SK-N-SH treated with all-trans-retinoic acid at 6 μM for 48 hours (cell line): ENCODE measurements around the gene KCNIP1.

ENCODE experiments used
- ATAC-seq: fragments of 200-7000 bp; cut with Tn5 transposase; 3 replicates; pipeline ENCODE4 v1.9.1; 2020; ENCODE audit warnings: mild to moderate bottlenecking, moderate library complexity
- BACH2 ChIP-seq: fragments of 250-450 bp; sonication (Bioruptor Pico); IDR thresholded peaks from 2 replicates; pipeline ENCODE4 v1.9.0; 2021; ENCODE audit warnings: mild to moderate bottlenecking, borderline replicate concordance
- ESRRG ChIP-seq: fragments of 250-450 bp; sonication (Bioruptor Pico); IDR thresholded peaks from 2 replicates; pipeline ENCODE4 v1.6.1; 2021; ENCODE audit warnings: mild to moderate bottlenecking
- GLIS3 ChIP-seq: fragments of 250-450 bp; sonication (Bioruptor Pico); IDR thresholded peaks from 2 replicates; pipeline ENCODE4 v1.5.0; 2020; ENCODE audit warnings: mild to moderate bottlenecking, moderate library complexity
- ISL1 ChIP-seq: fragments of 250-450 bp; sonication (Bioruptor Pico); IDR thresholded peaks from 2 replicates; pipeline ENCODE4 v2.1.2; 2022; ENCODE audit warnings: mild to moderate bottlenecking, moderate library complexity
- PATZ1 ChIP-seq: fragments of 250-450 bp; sonication (Bioruptor Pico); IDR thresholded peaks from 2 replicates; pipeline ENCODE4 v1.8.0; 2020; ENCODE audit warnings: mild to moderate bottlenecking, moderate library complexity, borderline replicate concordance
- PPARA ChIP-seq: fragments of 250-450 bp; sonication (Bioruptor Pico); IDR thresholded peaks from 2 replicates; pipeline ENCODE4 v1.5.0; 2020; ENCODE audit warnings: mild to moderate bottlenecking, borderline replicate concordance
- RARB ChIP-seq: fragments of 250-450 bp; sonication (Bioruptor Pico); IDR thresholded peaks from 2 replicates; pipeline ENCODE4 v1.8.0; 2021; ENCODE audit warnings: mild to moderate bottlenecking, moderate library complexity
- SNAI2 ChIP-seq: fragments of 250-450 bp; sonication (Bioruptor Pico); IDR thresholded peaks from 2 replicates; pipeline ENCODE4 v1.5.0; 2020; ENCODE audit warnings: mild to moderate bottlenecking, moderate library complexity
- TCF4 ChIP-seq: fragments of 250-450 bp; sonication (Bioruptor Pico); IDR thresholded peaks from 2 replicates; pipeline ENCODE4 v1.8.0; 2021; ENCODE audit warnings: mild to moderate bottlenecking, moderate library complexity, borderline replicate concordance
- TOX ChIP-seq: fragments of 250-450 bp; sonication (Bioruptor Pico); IDR thresholded peaks from 2 replicates; pipeline ENCODE4 v1.8.0; 2021; ENCODE audit warnings: mild to moderate bottlenecking, moderate library complexity, borderline replicate concordance
- ZC3H10 ChIP-seq: fragments of 250-450 bp; sonication (Bioruptor Pico); IDR thresholded peaks from 2 replicates; pipeline ENCODE4 v1.5.1; 2021; ENCODE audit warnings: mild to moderate bottlenecking, moderate library complexity
- ZFP30 ChIP-seq: fragments of 450-650 bp; formaldehyde crosslinking; IDR thresholded peaks from 2 replicates; pipeline ENCODE4 v1.5.0; 2022; ENCODE audit warnings: mild to moderate bottlenecking, moderate library complexity
- ZNF565 ChIP-seq: fragments of 450-650 bp; formaldehyde crosslinking; conservative IDR thresholded peaks from 2 replicates; pipeline ENCODE4 v1.5.0; 2020; ENCODE audit warnings: low read depth, mild to moderate bottlenecking, moderate library complexity
- ZNF70 ChIP-seq: fragments of 450-650 bp; formaldehyde crosslinking; IDR thresholded peaks from 2 replicates; pipeline ENCODE4 v1.5.0; 2020; ENCODE audit warnings: mild to moderate bottlenecking, moderate library complexity
- ZNF8 ChIP-seq: fragments of 450-650 bp; formaldehyde crosslinking; IDR thresholded peaks from 2 replicates; pipeline ENCODE4 v1.5.0; 2020; ENCODE audit warnings: mild to moderate bottlenecking, moderate library complexity
- TF ChIP-seq, protein P1 (sequence below): fragments of 250-450 bp; sonication (Bioruptor Pico); IDR thresholded peaks from 2 replicates; pipeline ENCODE4 v1.8.0; 2021; ENCODE audit warnings: low read depth, mild to moderate bottlenecking, moderate library complexity, borderline replicate concordance
- TF ChIP-seq, protein P2 (sequence below): fragments of 250-450 bp; sonication (Bioruptor Pico); IDR thresholded peaks from 2 replicates; pipeline ENCODE4 v1.5.1; 2020; ENCODE audit warnings: low read depth, mild to moderate bottlenecking, moderate library complexity
- TF ChIP-seq, protein P3 (sequence below): fragments of 250-450 bp; sonication (Bioruptor Pico); IDR thresholded peaks from 2 replicates; pipeline ENCODE4 v1.5.0; 2020; ENCODE audit warnings: mild to moderate bottlenecking, moderate library complexity

Gene KCNIP1

GRCh38 chr5:170641589-170642031, 137.8 kb downstream of the KCNIP1 start (continued):
- TF ChIP-seq SNAI2 (CRISPR knock-in tag): no peak
- TF ChIP-seq ZNF565 (CRISPR knock-in tag): no peak
- TF ChIP-seq, protein P1, sequence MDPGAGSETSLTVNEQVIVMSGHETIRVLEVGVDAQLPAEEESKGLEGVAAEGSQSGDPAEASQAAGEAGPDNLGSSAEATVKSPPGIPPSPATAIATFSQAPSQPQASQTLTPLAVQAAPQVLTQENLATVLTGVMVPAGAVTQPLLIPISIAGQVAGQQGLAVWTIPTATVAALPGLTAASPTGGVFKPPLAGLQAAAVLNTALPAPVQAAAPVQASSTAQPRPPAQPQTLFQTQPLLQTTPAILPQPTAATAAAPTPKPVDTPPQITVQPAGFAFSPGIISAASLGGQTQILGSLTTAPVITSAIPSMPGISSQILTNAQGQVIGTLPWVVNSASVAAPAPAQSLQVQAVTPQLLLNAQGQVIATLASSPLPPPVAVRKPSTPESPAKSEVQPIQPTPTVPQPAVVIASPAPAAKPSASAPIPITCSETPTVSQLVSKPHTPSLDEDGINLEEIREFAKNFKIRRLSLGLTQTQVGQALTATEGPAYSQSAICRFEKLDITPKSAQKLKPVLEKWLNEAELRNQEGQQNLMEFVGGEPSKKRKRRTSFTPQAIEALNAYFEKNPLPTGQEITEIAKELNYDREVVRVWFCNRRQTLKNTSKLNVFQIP (CRISPR knock-in tag): no peak
- TF ChIP-seq TCF4 (CRISPR knock-in tag): no peak
- TF ChIP-seq TOX (CRISPR knock-in tag): no peak
- no peak for TF ChIP-seq BACH2 (CRISPR knock-in tag)

GRCh38 chr5:170642066-170642735, 138.4 kb downstream of the KCNIP1 start:
- no peak for TF ChIP-seq PATZ1 (CRISPR knock-in tag)
- TF ChIP-seq ISL1 (CRISPR knock-in tag): no peak
- TF ChIP-seq RARB (CRISPR knock-in tag): no peak
- no peak for TF ChIP-seq PPARA (CRISPR knock-in tag)
- no peak for TF ChIP-seq ZFP30 (CRISPR knock-in tag)
- TF ChIP-seq TCF4 (CRISPR knock-in tag): no peak
- TF ChIP-seq GLIS3 (CRISPR knock-in tag): no peak
- TF ChIP-seq, protein P1 (CRISPR knock-in tag): no peak
- ATAC-seq: no peak

DNA sequence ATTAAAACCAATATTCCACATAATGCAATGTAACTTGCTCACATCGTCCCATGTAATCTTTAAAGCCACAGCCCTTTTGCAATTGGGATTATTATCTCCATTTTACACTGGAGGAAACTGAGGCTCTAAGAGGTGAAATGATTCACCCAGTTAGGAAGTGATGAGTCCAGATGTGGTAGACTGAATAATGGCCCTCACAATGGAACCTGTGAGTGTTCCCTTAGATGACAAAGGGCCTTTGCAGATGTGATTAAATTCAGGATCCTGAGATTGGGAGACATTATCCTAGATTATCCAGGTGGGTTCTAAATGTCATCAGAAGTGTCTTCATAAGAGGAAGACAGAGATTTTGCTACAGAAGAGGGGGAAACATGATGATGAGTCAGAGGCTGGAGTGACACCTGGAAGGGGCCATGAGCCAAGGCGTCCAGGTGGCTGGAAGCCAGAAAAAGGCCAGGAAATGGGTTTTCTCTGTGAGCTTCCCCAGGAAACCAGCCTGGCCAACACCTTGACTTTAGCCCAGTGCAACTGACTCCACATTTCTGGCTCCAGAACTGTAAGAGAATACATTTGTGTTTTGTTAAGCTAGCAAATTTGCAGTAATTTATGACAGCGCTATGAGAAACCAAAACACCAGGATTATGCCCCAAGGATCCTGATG, 139.1 kb downstream of the KCNIP1 start:
- TF ChIP-seq SNAI2 (CRISPR knock-in tag) (no peak), RARB (CRISPR knock-in tag) (no peak), ZNF565 (CRISPR knock-in tag) (no peak)
- TF ChIP-seq, protein P2, sequence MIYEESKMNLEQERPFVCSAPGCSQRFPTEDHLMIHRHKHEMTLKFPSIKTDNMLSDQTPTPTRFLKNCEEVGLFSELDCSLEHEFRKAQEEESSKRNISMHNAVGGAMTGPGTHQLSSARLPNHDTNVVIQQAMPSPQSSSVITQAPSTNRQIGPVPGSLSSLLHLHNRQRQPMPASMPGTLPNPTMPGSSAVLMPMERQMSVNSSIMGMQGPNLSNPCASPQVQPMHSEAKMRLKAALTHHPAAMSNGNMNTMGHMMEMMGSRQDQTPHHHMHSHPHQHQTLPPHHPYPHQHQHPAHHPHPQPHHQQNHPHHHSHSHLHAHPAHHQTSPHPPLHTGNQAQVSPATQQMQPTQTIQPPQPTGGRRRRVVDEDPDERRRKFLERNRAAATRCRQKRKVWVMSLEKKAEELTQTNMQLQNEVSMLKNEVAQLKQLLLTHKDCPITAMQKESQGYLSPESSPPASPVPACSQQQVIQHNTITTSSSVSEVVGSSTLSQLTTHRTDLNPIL (CRISPR knock-in tag): no peak
- TF ChIP-seq, protein P3, sequence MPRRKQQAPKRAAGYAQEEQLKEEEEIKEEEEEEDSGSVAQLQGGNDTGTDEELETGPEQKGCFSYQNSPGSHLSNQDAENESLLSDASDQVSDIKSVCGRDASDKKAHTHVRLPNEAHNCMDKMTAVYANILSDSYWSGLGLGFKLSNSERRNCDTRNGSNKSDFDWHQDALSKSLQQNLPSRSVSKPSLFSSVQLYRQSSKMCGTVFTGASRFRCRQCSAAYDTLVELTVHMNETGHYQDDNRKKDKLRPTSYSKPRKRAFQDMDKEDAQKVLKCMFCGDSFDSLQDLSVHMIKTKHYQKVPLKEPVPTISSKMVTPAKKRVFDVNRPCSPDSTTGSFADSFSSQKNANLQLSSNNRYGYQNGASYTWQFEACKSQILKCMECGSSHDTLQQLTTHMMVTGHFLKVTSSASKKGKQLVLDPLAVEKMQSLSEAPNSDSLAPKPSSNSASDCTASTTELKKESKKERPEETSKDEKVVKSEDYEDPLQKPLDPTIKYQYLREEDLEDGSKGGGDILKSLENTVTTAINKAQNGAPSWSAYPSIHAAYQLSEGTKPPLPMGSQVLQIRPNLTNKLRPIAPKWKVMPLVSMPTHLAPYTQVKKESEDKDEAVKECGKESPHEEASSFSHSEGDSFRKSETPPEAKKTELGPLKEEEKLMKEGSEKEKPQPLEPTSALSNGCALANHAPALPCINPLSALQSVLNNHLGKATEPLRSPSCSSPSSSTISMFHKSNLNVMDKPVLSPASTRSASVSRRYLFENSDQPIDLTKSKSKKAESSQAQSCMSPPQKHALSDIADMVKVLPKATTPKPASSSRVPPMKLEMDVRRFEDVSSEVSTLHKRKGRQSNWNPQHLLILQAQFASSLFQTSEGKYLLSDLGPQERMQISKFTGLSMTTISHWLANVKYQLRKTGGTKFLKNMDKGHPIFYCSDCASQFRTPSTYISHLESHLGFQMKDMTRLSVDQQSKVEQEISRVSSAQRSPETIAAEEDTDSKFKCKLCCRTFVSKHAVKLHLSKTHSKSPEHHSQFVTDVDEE (CRISPR knock-in tag): no peak
- ATAC-seq: no peak

- TF ChIP-seq ESRRG (no peak), ZC3H10 (CRISPR knock-in tag) (no peak), PATZ1 (CRISPR knock-in tag) (no peak), ZNF565 (CRISPR knock-in tag) (no peak), ZNF8 (CRISPR knock-in tag) (no peak), RARB (CRISPR knock-in tag) (no peak), PPARA (CRISPR knock-in tag) (no peak), ISL1 (CRISPR knock-in tag) (no peak), BACH2 (CRISPR knock-in tag) (no peak), ZNF70 (CRISPR knock-in tag) (no peak), ZFP30 (CRISPR knock-in tag) (no peak)
- no peak for ATAC-seq
These were observed 139.8 kb downstream of the KCNIP1 start for GRCh38 chr5:170643591-170643990.
